ENCODE data around the gene STX5. TPM values are rescaled to one million over a fixed set of nuclear protein-coding genes. Genes with fewer than 3 reads are reported as not detected.
A peak's percentile ranks its signal among the peaks of the same experiment; 100 is the strongest.

Gene STX5
- total and polyA plus RNA-seq, 10 of the 15 experiments (the other 5 are each of a cell fraction or from before 2014, with no cell fraction given) = 3.8 to 35.4 (median 27.4) TPM

- Histone ChIP-seq H3K27me3 (replicated peaks in 1 of 2; ENCODE audit: control insufficient read depth in 2 of 2, insufficient read depth in 2 of 2, low read length in 1 of 2) (no peaks in the 10 kb centered on the region), H2AFZ (ENCODE audit: control insufficient read depth, low read depth, low read length) (no peak overlapping the region), H3K4me3 (peak overlapping the region; percentile 91), H3K79me2 (ENCODE audit: control insufficient read depth, insufficient read depth, low read length) (peaks cover 83% of the 10 kb centered on the region), H4K20me1 (ENCODE audit: control insufficient read depth, insufficient read depth) (0 out of 2 replicates have a peak, but pooled peaks cover 3% of the 10 kb centered on the region), H3K27ac (ENCODE audit: control insufficient read depth, insufficient read depth) (peak overlapping the region; percentile 88), H3K36me3 (ENCODE audit: control insufficient read depth in 2 of 2, insufficient read depth in 2 of 2, low read length in 1 of 2) (peaks cover 17 to 32% of the 10 kb centered on the region in 2 experiments), H3K9ac (ENCODE audit: control insufficient read depth, insufficient read depth, low read length) (peak overlapping the region; percentile 88), H3K4me2 (ENCODE audit: control insufficient read depth, insufficient read depth) (peak overlapping the region; percentile 94), H3K9me3 (replicated peaks; ENCODE audit: control insufficient read depth, insufficient read depth, low read length) (no peaks in the 10 kb centered on the region), H3K4me1 (ENCODE audit: control insufficient read depth, insufficient read depth, low read length) (peaks cover 17% of the 10 kb centered on the region)
- ChIA-PET POLR2A (interaction anchor here (0.5 to 7.8 kb wide), 27 partner anchors 8 to 254 kb away, joined by 3 to 92 read pairs (median 5); partner anchors contain the start of genes C11orf98, CSKMT, HNRNPUL2 and MTA2), CTCF (interaction anchor here (0.9 to 5.9 kb wide), 8 partner anchors 14 to 312 kb away, joined by 3 to 68 read pairs (median 4); partner anchors contain the start of genes SLC3A2, TMEM179B and TMEM223), RAD21 (ENCODE audit: unreplicated experiment) (interaction anchor here (0.9 to 3.6 kb wide), 6 partner anchors 11 to 128 kb away, joined by 3 to 31 read pairs (median 10); partner anchors contain the start of genes HNRNPUL2, STX5, TMEM179B and TTC9C), SMC1A (ENCODE audit: uncharacterized antibody, unreplicated experiment) (interaction anchor here (0.6 to 5.2 kb wide), 15 partner anchors 9 to 341 kb away, joined by 3 to 36 read pairs (median 4); partner anchors contain the start of genes HNRNPUL2, TMEM179B, WDR74 and ZBTB3)
- ATAC-seq = no peak
- under 1% methylated on average over 15 of the region's 15 CpGs for WGBS (ENCODE audit: insufficient coverage, insufficient replicate concordance, low lambda C conversion rate, missing lambda C conversion rate)
- no peak for FAIRE-seq
- in situ Hi-C loops (cut with MboI) = no loop called here
- BruUV-seq (replicated peaks) = TSS peak; percentile 72
- intact Hi-C loops (cut with micrococcal nuclease; ENCODE audit: unreplicated experiment) = no loop called here
- no peak for DNase-seq (ENCODE audit: low read depth, low spot score)
- TF ChIP-seq BCL3 (IDR thresholded peaks at IDR 0.05; ENCODE audit: borderline replicate concordance, insufficient read depth, low read depth, low read length, poor library complexity, severe bottlenecking) (no peak), NFYB (IDR thresholded peaks at IDR 0.05; ENCODE audit: insufficient read depth, low read depth, low read length) (no peak), CREM (IDR thresholded peaks at IDR 0.05; ENCODE audit: low read depth) (0 out of 2 replicates have a peak, but pooled peaks have one; percentile 7), SMAD5 (IDR thresholded peaks at IDR 0.05; ENCODE audit: low read depth) (peak; percentile 17; the same call in 1 of the 2 replicates), WRNIP1 (IDR thresholded peaks at IDR 0.05; ENCODE audit: borderline replicate concordance, low read depth, low read length) (0 out of 2 replicates have a peak, but pooled peaks have one; percentile 35), SMC3 (IDR thresholded peaks at IDR 0.05; ENCODE audit: borderline replicate concordance, low read length) (no peak), ZNF592 (IDR thresholded peaks at IDR 0.05) (no peak), RBBP5 (conservative IDR thresholded peaks at IDR 0.05) (no peak), ZBED1 (IDR thresholded peaks at IDR 0.05; ENCODE audit: borderline replicate concordance) (peak; percentile 30; the same call in 1 of the 2 replicates), ATF2 (IDR thresholded peaks at IDR 0.05; ENCODE audit: low read length) (0 out of 2 replicates have a peak, but pooled peaks have one; percentile 15), CBFB (IDR thresholded peaks at IDR 0.05; ENCODE audit: low read depth) (no peak), CREB1 (IDR thresholded peaks at IDR 0.05; ENCODE audit: low read depth) (peak; percentile 23; the same call in 1 of the 2 replicates), BRCA1 (IDR thresholded peaks at IDR 0.05; ENCODE audit: low read depth, low read length) (no peak), ETV6 (conservative IDR thresholded peaks at IDR 0.05 in 1 of 2, IDR thresholded peaks at IDR 0.05 in 1 of 2; ENCODE audit: borderline replicate concordance in 1 of 2, low read depth in 1 of 2) (no peak), RFX5 (IDR thresholded peaks at IDR 0.05; ENCODE audit: low read depth, low read length) (no peak), ATF7 (IDR thresholded peaks at IDR 0.05; ENCODE audit: low read depth) (0 out of 2 replicates have a peak, but pooled peaks have one; percentile 39)
These were observed 23.1 kb upstream of the STX5 start for GRCh38 chr11:62854825-62855570.
